Right renal pelvis (tissue), 4 donors: Measurements from ENCODE around the gene EFR3B. TPM values are rescaled to one million over a fixed set of nuclear protein-coding genes. Genes with fewer than 3 reads are reported as not detected.
"Not testable (repeated sequence)": the region's sequence is repeated elsewhere in the genome, so short reads cannot be mapped to it uniquely, and the experiment has no call there.

Experiments
- DNase-seq, 4 donors: peaks; one replicate each; pipeline ENCODE4 v3.0.0-alpha.2; 2013; ENCODE audit warnings: low read depth in 4 of 4, low spot score in 3 of 4, missing footprints in 1 of 4
- polyA plus RNA-seq, 4 donors: library from polyadenylated mRNA; unstranded; fragments of 120-200 nt; gene quantifications; one replicate each; pipeline ENCODE4 v1.2.1, GENCODE V29; 2013; ENCODE audit not compliant: insufficient read length in 4 of 4

Gene EFR3B
- polyA plus RNA-seq, 4 donors, result 5.7 to 5.9 (median 5.8) TPM

GRCh38 chr2:25102352-25102751, 60.5 kb downstream of the EFR3B start:
- not testable (repeated sequence) for DNase-seq

GRCh38 chr2:25103287-25103871, 61.5 kb downstream of the EFR3B start:
- no peak for DNase-seq

- DNase-seq, result no peak
Observed at GRCh38 chr2:25104736-25105135, 62.9 kb downstream of the EFR3B start.

- DNase-seq, result no peak
Observed at GRCh38 chr2:25105336-25106085, 63.6 kb downstream of the EFR3B start.

GRCh38 chr2:25109822-25110221, 67.9 kb downstream of the EFR3B start:
- no peak for DNase-seq

- no peak for DNase-seq
Observed at GRCh38 chr2:25112113-25112512, 70.2 kb downstream of the EFR3B start.

GRCh38 chr2:25115249-25115883, 73.5 kb downstream of the EFR3B start:
- no peak for DNase-seq

- no peak for DNase-seq
Observed at GRCh38 chr2:25115902-25116301, 74.0 kb downstream of the EFR3B start.

GRCh38 chr2:25116956-25117355, 75.1 kb downstream of the EFR3B start:
- no peak for DNase-seq

- no peak for DNase-seq
Observed at GRCh38 chr2:25119263-25119662, 77.4 kb downstream of the EFR3B start.

DNA sequence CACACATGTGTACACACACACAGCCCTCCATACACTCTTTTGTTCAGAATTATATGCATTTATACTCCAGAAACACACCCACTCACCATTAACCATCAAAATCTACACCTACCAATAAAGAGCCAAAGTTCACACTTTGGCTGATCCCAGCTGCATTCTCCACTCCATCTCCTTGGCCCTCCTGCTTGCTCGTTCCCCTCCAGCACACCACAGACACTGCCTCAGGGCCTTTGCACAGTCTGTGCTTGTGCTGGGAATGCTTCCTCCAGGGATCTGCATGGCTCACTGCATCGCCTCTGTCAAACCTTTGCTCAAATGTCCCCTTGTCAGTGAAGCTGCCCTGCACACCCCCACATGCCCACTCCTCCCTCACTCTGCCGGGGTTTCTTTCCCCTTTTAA, 80.5 kb downstream of the EFR3B start:
- DNase-seq, result no peak

- DNase-seq, result no peak
Observed at GRCh38 chr2:25123682-25124081, 81.8 kb downstream of the EFR3B start.

DNA sequence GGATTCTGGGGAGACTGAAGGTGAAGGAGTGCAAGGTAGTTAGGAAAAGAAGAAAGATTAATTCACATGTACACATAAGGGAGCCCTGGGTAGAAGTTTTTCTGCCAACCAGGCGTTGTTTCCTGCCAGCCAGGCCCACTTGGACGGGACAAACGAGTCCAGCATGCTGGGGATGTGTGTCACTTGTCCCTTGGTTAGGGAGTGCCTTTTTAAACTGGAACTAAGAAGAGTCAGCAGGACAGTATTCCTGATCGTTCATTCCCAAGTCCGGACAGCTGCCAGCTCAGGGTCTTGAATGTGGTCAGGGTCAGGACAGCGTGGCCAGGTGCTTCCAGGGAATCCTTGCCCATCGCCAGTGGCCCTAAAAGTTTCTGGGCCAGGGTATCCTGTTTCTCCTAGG, 83.3 kb downstream of the EFR3B start:
- DNase-seq, result no peak

DNA sequence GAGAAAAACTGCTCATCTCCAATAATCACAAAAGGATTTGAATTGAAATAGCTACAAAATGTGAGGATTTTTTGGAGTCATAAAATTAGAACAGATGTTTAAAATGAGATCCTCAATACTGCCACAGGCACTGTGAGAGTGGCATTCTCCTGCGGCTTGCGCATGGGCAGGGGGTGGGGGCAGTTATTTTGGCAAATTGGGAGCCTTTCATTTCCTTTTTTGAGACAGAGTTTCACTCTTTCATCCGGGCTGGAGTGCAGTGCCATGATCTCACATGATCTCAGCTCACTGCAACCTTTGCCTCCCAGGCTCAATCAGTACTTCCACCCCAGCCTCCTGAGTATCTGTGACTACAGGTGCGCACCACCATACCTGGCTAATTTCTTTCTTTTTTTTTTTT, 84.1 kb downstream of the EFR3B start:
- no peak for DNase-seq

GRCh38 chr2:25127071-25127470, 85.2 kb downstream of the EFR3B start:
- DNase-seq, result not testable (repeated sequence)

- DNase-seq, result no peak
Observed at GRCh38 chr2:25127646-25128045, 85.8 kb downstream of the EFR3B start.

- DNase-seq, result no peak
Observed at GRCh38 chr2:25129901-25130520, 88.1 kb downstream of the EFR3B start.

GRCh38 chr2:25131253-25131566, 89.3 kb downstream of the EFR3B start:
- DNase-seq, result no peak

- no peak for DNase-seq
Observed at GRCh38 chr2:25131567-25132298, 89.9 kb downstream of the EFR3B start.

DNA sequence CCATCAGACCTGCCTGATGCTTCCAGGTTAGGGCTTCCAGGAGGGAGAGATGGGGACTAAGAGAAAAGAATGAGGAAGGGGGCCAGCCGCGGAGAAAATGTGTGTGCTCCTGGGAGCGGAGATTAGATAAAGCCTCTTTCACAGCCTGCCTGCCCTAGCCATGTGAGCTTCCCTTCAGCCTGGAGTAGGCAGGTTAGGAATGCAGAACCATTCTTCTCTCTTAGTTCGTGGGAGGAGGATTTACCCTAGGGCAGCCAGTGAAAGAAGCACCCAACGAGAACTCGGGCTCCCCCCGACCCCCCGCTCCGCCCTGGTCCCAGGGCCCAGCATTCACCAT, 90.4 kb downstream of the EFR3B start:
- no peak for DNase-seq

DNA sequence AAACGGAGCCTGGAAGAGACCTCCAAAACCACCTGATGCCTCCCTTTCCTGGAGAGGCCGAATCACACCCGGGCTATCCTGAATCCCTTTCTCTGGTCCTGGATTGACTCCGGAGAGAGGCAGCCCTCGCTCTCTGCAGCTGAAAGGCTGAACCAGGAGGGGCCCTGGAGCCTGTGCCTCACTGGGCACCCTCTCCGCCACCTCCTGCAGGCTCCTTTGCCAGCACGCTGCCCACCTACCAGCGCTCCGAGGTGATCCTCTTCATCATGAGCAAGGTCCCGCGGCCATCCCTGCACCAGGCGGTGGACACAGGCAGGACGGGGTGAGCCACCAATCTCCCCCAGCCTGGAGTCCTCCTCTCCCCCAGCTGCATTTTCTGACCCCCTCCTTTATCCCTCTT, 90.8 kb downstream of the EFR3B start:
- no peak for DNase-seq
